Activated T-helper 1 cell treated with anti-CD3 and anti-CD28 coated beads, Interleukin-12 subunit alpha, Interleukin-12 subunit beta, Interleukin-2, Interleukin-4 antibody, amounts not matched to agents 30 ng/mL and 10 ng/mL and 1 ng/mL, durations not matched to agents 14 hours and 24 hours and 36 hours (primary cell): ENCODE results near the gene SLC17A2. TPM values are rescaled to one million over a fixed set of nuclear protein-coding genes. Genes with fewer than 3 reads are reported as not detected.

Experiments used
- DNase-seq: peaks from one replicate; pipeline ENCODE4 v3.0.0; 2021; ENCODE audit warnings: low spot score
- H3K27ac Mint-ChIP-seq: one replicate; pipeline ENCODE4 v1.8.0; 2021; ENCODE audit warnings: mild to moderate bottlenecking, mixed read lengths
- H3K27me3 Mint-ChIP-seq: one replicate; pipeline ENCODE4 v1.8.0; 2022; ENCODE audit warnings: mild to moderate bottlenecking, moderate library complexity, mixed read lengths; ENCODE audit not compliant: insufficient read depth
- H3K36me3 Mint-ChIP-seq: one replicate; pipeline ENCODE4 v1.8.0; 2021; ENCODE audit warnings: low read depth, mixed read lengths
- H3K4me1 Mint-ChIP-seq: one replicate; pipeline ENCODE4 v1.8.0; 2021; ENCODE audit warnings: low read depth, mixed read lengths
- H3K4me3 Mint-ChIP-seq: one replicate; pipeline ENCODE4 v1.8.0; 2021; ENCODE audit warnings: mild to moderate bottlenecking, moderate library complexity, mixed read lengths
- H3K9me3 Mint-ChIP-seq: one replicate; pipeline ENCODE4 v1.8.0; 2021; ENCODE audit warnings: mixed read lengths
- intact Hi-C: fragments of 100-400 bp; cut with micrococcal nuclease; formaldehyde crosslinking; loops from one replicate; pipeline ENCODE4 v1.15.1; 2024
- total RNA-seq: library from RNA; stranded (reverse); gene quantifications from 2 replicates; pipeline ENCODE4 v1.2.3, GENCODE V29; 2022

SLC17A2 gene
- total RNA-seq, 1 donor from 2014 or later: 0.10 TPM

DNA sequence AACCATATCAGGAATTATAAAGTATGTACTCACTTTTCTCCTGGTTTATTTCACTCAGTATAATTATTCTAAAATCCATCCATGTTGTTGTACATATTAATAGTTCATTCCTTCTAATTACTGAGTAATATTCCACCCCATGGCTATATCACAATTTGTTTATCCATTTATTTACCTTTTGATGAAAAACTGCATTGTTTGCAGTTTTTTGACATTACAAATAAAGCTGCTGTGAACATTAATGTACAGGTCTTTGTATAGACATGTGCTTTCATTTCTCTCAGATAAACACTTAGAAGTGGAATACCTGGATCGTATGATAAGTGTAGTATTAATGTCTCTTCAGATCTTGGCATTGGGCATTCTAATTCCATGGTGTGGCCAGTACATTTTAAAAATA lies 60.7 kb downstream of the SLC17A2 start:
- no peak for DNase-seq
- no peak overlapping the region for H3K27ac Mint-ChIP-seq
- H3K27me3 Mint-ChIP-seq: no peaks in the 10 kb centered on the region
- peaks cover under 1% of the 10 kb centered on the region for H3K9me3 Mint-ChIP-seq
- intact Hi-C loops: loop anchor here (10.0 kb wide), 1 partner anchor 45 kb away; no protein-coding TSS in a partner anchor
- H3K4me3 Mint-ChIP-seq: no peak overlapping the region
- peaks cover 2% of the 10 kb centered on the region for H3K36me3 Mint-ChIP-seq
- H3K4me1 Mint-ChIP-seq: peaks cover 40% of the 10 kb centered on the region

DNA sequence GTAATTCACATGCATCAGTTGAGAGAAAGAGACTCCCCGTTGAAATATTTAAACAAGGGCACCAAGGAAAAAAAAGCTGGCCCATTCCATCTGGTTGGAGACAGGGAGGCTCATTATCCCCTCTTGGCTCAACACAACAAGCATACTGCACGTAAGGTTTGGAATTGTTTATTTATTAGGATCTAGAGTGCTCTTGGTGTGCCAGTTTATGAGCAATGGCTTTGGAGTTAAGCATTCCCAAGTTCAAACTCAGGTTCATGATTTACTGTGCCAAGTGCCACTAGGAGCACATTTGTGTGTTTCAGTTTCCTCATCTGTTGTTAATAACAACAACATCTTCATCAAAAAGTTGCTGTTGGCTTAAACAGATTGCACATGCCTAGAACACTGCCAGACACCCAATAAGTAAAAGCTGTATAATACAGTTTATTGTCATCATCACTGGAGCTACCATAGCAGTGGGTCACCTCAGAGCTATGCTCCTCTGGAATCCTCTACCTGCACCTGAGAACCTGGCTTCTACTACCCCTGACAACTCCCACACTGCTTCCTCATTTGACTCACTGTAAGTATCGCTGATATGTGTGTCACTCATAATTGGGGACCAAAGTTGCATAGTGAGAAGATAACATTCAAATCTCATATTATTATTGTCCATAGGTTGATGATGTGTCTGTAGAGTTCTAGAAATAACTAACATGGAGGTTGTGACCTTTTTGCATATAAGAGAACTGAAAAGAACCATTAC lies 61.9 kb downstream of the SLC17A2 start:
- no peak for DNase-seq
- Mint-ChIP-seq H3K27ac (no peak overlapping the region), H3K27me3 (no peaks in the 10 kb centered on the region), H3K4me3 (no peak overlapping the region), H3K36me3 (peaks cover 5% of the 10 kb centered on the region), H3K4me1 (peaks cover 36% of the 10 kb centered on the region), H3K9me3 (peaks cover 12% of the 10 kb centered on the region)
- intact Hi-C loops: no loop called here

DNA sequence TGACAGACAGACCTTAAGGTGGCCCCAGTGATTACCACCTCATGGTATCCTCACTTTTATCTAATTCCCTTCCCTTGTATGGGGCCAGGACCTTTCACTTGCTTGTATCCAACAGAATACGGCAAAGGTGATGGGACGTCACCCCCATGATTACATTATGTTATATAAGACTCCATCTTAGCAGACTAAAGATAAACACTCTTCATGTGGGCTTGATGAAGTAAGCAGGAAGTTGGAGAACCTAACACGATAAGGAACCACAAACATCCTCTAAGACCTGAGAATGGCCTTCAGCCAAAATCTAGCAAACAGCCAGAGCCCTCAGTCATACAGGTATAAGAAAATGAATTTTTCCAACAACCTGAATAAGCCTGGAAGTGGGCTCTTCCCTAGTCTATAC lies 64.5 kb downstream of the SLC17A2 start:
- no peak overlapping the region for H3K4me3 Mint-ChIP-seq
- peak; percentile 10 for DNase-seq
- peaks cover 12% of the 10 kb centered on the region for H3K9me3 Mint-ChIP-seq
- peaks cover under 1% of the 10 kb centered on the region for H3K27me3 Mint-ChIP-seq
- peaks cover 5% of the 10 kb centered on the region for H3K36me3 Mint-ChIP-seq
- peak overlapping the region; percentile 25 for H3K27ac Mint-ChIP-seq
- intact Hi-C loops: no loop called here
- H3K4me1 Mint-ChIP-seq: peaks cover 22% of the 10 kb centered on the region

DNA sequence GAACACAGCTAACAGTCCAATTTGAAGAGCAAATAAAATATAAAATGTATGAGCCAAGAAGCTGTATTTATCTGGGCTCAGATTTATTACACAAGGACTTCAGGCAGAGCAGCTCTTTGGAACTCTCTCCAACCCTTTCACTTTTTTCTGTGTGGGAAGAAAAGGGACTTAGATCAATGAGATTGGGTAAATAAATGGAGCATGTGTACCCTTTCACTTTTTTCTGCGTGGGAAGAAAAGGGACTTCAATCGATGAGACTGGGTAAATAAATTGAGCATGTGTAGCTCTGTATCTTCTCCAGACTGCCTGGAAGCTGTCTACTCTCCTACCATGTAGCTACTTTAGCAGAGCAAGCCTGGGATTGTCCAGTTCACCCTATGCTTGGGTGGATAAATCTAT lies 67.1 kb downstream of the SLC17A2 start:
- intact Hi-C loops: no loop called here
- Mint-ChIP-seq H3K27ac (no peak overlapping the region), H3K27me3 (peaks cover 2% of the 10 kb centered on the region), H3K4me3 (no peak overlapping the region), H3K36me3 (peaks cover 6% of the 10 kb centered on the region), H3K9me3 (peaks cover 12% of the 10 kb centered on the region), H3K4me1 (peaks cover 26% of the 10 kb centered on the region)
- no peak for DNase-seq

Other genes with a start within 250 kb of the SLC17A2 start
- gene SLC17A4, start 175.9 kb downstream of the SLC17A2 start, total RNA-seq: not detected in 2 replicates
- gene SLC17A1, start 98.6 kb downstream of the SLC17A2 start, total RNA-seq: not detected in 2 replicates
- gene SLC17A3, start 56.4 kb downstream of the SLC17A2 start, total RNA-seq: 0.21 and 0.66 TPM in 2 replicates
- 24.5 and 25.3 TPM in 2 replicates for gene TRIM38, start 32.1 kb upstream of the SLC17A2 start, total RNA-seq
- gene HFE, start 156.7 kb upstream of the SLC17A2 start, total RNA-seq: 0.13 and 0.37 TPM in 2 replicates